GM12873 (cell line): ENCODE measurements around the gene SIRPA.

Experiments
- TF ChIP-seq, protein P1 (sequence below): IDR thresholded peaks from 2 replicates; pipeline ENCODE4 v1.5.1; 2012; ENCODE audit warnings: low read depth, mild to moderate bottlenecking, moderate library complexity, low read length, control low read depth; ENCODE audit not compliant: insufficient read depth; ENCODE audit errors: missing control alignments

The SIRPA gene

DNA sequence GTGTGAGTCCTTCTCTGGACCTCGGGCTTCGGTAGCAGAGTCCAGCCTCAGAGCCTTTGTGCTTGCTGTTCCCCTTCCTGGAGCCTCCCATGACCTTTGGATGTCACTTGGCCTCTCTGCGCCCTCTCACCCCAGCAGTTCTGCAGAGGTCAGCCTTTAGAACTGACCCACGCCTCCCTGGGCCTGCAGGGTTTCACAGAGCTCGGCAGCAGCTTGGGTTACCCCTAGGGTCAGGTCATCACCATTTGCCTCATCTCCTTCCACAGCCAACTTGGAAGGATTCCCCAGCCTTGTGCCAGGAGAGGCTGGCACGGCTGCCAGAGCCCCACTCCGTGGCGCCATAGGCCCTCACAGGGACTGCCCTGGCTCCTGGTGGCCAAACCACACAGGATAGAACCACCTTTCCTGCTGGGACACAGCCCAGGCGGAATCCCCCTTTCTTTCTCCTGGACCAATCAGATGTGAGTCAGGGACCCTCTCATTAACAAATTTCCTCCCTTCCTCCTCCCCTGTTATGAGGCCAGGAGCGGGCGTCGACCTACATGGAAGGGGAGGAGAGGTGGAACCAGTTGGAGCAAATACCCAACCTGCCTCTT lies 13.9 kb upstream of the SIRPA start:
- TF ChIP-seq, protein P1, sequence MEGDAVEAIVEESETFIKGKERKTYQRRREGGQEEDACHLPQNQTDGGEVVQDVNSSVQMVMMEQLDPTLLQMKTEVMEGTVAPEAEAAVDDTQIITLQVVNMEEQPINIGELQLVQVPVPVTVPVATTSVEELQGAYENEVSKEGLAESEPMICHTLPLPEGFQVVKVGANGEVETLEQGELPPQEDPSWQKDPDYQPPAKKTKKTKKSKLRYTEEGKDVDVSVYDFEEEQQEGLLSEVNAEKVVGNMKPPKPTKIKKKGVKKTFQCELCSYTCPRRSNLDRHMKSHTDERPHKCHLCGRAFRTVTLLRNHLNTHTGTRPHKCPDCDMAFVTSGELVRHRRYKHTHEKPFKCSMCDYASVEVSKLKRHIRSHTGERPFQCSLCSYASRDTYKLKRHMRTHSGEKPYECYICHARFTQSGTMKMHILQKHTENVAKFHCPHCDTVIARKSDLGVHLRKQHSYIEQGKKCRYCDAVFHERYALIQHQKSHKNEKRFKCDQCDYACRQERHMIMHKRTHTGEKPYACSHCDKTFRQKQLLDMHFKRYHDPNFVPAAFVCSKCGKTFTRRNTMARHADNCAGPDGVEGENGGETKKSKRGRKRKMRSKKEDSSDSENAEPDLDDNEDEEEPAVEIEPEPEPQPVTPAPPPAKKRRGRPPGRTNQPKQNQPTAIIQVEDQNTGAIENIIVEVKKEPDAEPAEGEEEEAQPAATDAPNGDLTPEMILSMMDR, result no peak

- TF ChIP-seq, protein P1, result no peak
Measured at GRCh38 chr20:1882026-1882425, 13.2 kb upstream of the SIRPA start.

GRCh38 chr20:1883986-1884385 lies 11.2 kb upstream of the SIRPA start:
- TF ChIP-seq, protein P1, result no peak

DNA sequence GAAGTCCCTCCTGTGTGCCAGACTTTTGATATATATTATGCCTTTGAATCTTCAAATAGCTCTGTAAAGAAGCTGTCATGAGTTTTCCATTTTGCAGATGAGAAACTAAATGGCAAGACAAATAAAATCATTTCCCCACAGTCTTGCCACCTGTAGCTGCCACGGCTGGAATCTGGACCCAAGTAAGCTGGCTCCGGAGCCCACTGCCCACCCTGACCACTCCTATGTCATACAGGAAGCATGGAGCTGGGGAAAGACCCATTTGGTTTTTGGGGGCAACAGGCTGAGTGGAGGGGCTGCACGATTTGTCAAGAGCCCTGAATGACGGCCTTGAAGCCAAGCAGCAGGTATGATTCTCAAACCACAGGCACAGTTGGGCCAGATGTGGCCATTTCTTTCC lies 10.0 kb upstream of the SIRPA start:
- TF ChIP-seq, protein P1, result no peak

DNA sequence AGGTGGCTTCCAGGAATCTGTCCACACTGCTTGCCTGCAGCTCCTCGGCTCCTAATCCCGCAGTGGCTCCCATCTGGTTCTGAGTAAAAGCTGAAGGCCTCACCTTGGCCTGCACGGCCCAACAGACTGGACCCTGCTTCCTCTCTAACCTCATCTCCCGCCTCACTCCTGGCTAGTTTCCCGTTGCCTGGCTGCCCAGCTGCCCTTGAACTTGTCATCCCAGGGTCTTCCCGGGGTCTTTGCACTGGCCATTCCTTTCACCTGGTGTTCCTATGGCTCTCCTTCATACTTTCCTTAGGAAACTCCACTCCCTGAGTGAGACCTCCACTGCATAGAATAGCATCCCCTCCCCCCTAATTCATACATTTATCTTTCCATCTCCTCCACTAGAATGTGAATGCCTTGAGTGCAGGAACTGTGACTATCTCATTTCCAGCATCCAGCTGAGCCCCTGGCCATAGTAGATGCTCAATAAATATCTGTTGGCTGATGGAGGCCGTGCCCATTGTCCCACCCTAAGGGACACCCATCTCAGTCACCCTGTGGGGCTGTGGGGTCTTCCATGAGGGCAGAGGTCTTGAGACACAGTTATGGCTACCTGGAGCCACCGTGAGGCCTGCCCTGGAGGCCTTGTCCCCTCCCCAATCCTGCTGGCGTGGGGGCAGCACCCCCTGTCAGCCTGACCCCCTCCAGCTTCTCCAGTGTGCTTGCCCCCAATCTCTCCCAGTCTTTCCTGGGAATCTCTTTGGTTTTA lies 9.1 kb upstream of the SIRPA start:
- TF ChIP-seq, protein P1, result no peak

DNA sequence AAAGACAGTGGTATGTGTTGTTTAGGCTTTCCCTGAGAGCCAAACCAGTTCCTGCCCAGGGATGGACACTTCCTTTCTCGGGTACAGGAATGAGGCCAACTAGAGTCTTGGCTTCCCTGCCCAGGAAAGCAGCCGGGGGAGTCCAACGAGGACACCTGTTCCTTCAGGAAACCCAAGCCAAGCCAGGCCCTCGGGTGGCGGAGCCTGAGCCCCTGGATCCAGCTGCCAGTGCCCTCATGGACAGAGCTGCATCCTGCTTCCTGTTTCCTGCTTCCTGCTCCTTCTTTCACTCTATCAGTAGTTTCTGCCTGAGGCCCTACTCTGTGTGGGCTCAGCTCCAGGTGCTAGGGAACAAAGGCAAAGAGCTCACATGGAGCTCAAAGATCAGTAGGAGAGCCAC lies 7.9 kb upstream of the SIRPA start:
- TF ChIP-seq, protein P1, result no peak

DNA sequence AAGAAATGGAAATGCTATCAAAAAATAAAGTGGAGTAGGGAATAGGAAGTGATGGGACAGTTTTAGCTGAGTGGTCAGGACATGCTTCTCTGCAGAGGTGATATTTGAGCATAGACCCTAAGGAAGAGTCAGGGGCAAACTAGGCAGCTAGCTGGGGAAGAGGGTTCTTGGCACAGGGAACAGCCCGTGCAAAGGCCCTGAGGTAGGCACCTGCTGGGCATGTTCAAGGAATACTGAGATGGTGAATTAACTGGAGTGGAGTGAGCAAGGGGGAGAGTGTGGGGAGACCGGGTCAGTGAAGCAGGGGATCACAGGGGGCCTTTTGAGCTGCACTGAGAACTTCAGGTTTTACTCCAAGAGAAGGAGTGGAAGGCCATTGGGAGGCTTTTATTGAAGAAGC lies 7.5 kb upstream of the SIRPA start:
- TF ChIP-seq, protein P1, result no peak
